Left lobe of liver (tissue), 2 donors: ENCODE results near the gene FAM3C. TPM values are rescaled to one million over a fixed set of nuclear protein-coding genes. Genes with fewer than 3 reads are reported as not detected.

Experiments used
- ATAC-seq: fragments of 200-7000 bp; cut with Tn5 transposase; one replicate; pipeline ENCODE4 v1.9.1; 2020; ENCODE audit warnings: mild to moderate bottlenecking, moderate library complexity
- DNase-seq: peaks from one replicate; pipeline ENCODE4 v3.0.0-alpha.2; 2020; ENCODE audit warnings: low spot score
- total RNA-seq: library from RNA; stranded (reverse); gene quantifications from one replicate; pipeline ENCODE4 v1.2.1, GENCODE V29; 2021
- donor health status: DM: no; HTN: no; CAD: no; lungs with moderate emphysema.
- donor health status: DM: no; HTN: yes; CAD: no.

Gene FAM3C
- total RNA-seq, 1 donor from 2014 or later = 18.3 TPM

- ATAC-seq (no peak), DNase-seq (no peak)
Measured at GRCh38 chr7:121383235-121383910, 12.7 kb downstream of the FAM3C start.

GRCh38 chr7:121382473-121382872, 13.6 kb downstream of the FAM3C start:
- ATAC-seq (no peak), DNase-seq (no peak)

- DNase-seq (no peak), ATAC-seq (no peak)
Measured at GRCh38 chr7:121379930-121380329, 16.2 kb downstream of the FAM3C start.

GRCh38 chr7:121376979-121377378, 19.1 kb downstream of the FAM3C start:
- no peak for DNase-seq
- no peak for ATAC-seq

- no peak for DNase-seq
- ATAC-seq = no peak
Measured at GRCh38 chr7:121373177-121373576, 22.9 kb downstream of the FAM3C start.

- DNase-seq = no peak
- ATAC-seq = no peak
Measured at GRCh38 chr7:121372376-121373010, 23.6 kb downstream of the FAM3C start.

GRCh38 chr7:121371883-121372282, 24.2 kb downstream of the FAM3C start:
- DNase-seq = no peak
- ATAC-seq = no peak

- ATAC-seq (no peak), DNase-seq (no peak)
Measured at GRCh38 chr7:121371367-121371766, 24.7 kb downstream of the FAM3C start.

GRCh38 chr7:121369462-121369861, 26.6 kb downstream of the FAM3C start:
- ATAC-seq (peak; percentile 47), DNase-seq (no peak)

GRCh38 chr7:121366852-121367431, 29.2 kb downstream of the FAM3C start:
- DNase-seq (no peak), ATAC-seq (peak; percentile 75)

- no peak for ATAC-seq
- no peak for DNase-seq
Measured at GRCh38 chr7:121360564-121360963, 35.5 kb downstream of the FAM3C start.

GRCh38 chr7:121355574-121355973, 40.5 kb downstream of the FAM3C start:
- ATAC-seq = no peak

GRCh38 chr7:121352323-121352722, 43.8 kb downstream of the FAM3C start:
- no peak for ATAC-seq
- no peak for DNase-seq

More at GRCh38 chr7:121355574-121355973, 40.5 kb downstream of the FAM3C start:
- DNase-seq = no peak

- ATAC-seq (no peak), DNase-seq (no peak)
Measured at GRCh38 chr7:121351682-121352081, 44.4 kb downstream of the FAM3C start.

GRCh38 chr7:121344497-121344896, 51.6 kb downstream of the FAM3C start:
- DNase-seq = no peak

GRCh38 chr7:121344093-121344492, 52.0 kb downstream of the FAM3C start:
- DNase-seq = no peak
- no peak for ATAC-seq

More at GRCh38 chr7:121344497-121344896, 51.6 kb downstream of the FAM3C start:
- no peak for ATAC-seq

GRCh38 chr7:121343302-121343701, 52.8 kb downstream of the FAM3C start:
- DNase-seq (no peak), ATAC-seq (peak; percentile 61)

GRCh38 chr7:121342631-121343030, 53.5 kb downstream of the FAM3C start:
- peak; percentile 80 for ATAC-seq
- DNase-seq = no peak

GRCh38 chr7:121341933-121342332, 54.2 kb downstream of the FAM3C start:
- no peak for DNase-seq
- no peak for ATAC-seq

GRCh38 chr7:121339082-121339481, 57.0 kb downstream of the FAM3C start:
- no peak for DNase-seq
- ATAC-seq = no peak

GRCh38 chr7:121337398-121337797, 58.7 kb downstream of the FAM3C start:
- DNase-seq (no peak), ATAC-seq (peak; percentile 84)

GRCh38 chr7:121336579-121336978, 59.5 kb downstream of the FAM3C start:
- no peak for DNase-seq
- no peak for ATAC-seq
